ENCODE results near the gene KCNK1.

GRCh38 chr1:233718057-233718456 is 104.2 kb downstream of the KCNK1 start:
- no peak for TF ChIP-seq POLR2AphosphoS5 (IDR thresholded peaks at IDR 0.05)
- TF ChIP-seq CTCF (IDR thresholded peaks at IDR 0.05 in 8 of 11, conservative IDR thresholded peaks at IDR 0.05 in 3 of 11): no peak
